Gastrocnemius medialis (tissue), 4 donors: ENCODE measurements around the gene CCDC93. TPM values are rescaled to one million over a fixed set of nuclear protein-coding genes. Genes with fewer than 3 reads are reported as not detected.

Experiments
- ATAC-seq, 2 donors: fragments of 150-250 bp; one replicate each; pipeline ENCODE4 v1.9.1; 2016
- DNase-seq, 2 donors: peaks; one replicate each; pipeline ENCODE4 v3.0.0-alpha.2; 2019
- H3K27ac ChIP-seq, 4 donors: fragments of 200-600 bp; sonication (generic); 1 replicate in 1 of 4; 2 replicates in 3 of 4; pipeline ENCODE4 v1.5.1; 2016 to 2018; ENCODE audit warnings: mild to moderate bottlenecking in 2 of 4, moderate library complexity in 1 of 4
- H3K27me3 ChIP-seq, 3 donors: fragments of 200-600 bp; sonication (generic) in 2 of 3; 1 replicate in 1 of 3; 2 replicates in 2 of 3; pipeline versions ENCODE4 v1.5.1 to v1.6.0; 2016 to 2019; ENCODE audit warnings: mild to moderate bottlenecking in 1 of 3, moderate library complexity in 1 of 3
- H3K36me3 ChIP-seq, 2 donors: fragments of 200-600 bp; sonication (generic) in 1 of 2; one replicate each; pipeline ENCODE4 v1.5.1; 2017 to 2018
- H3K4me1 ChIP-seq, 2 donors: fragments of 200-600 bp; sonication (generic) in 1 of 2; one replicate each; pipeline ENCODE4 v1.5.1; 2016 to 2017; ENCODE audit warnings: mild to moderate bottlenecking in 2 of 2
- H3K4me3 ChIP-seq, 4 donors: fragments of 200-600 bp; sonication (generic) in 3 of 4; 1 replicate in 1 of 4; 2 replicates in 3 of 4; pipeline ENCODE4 v1.5.1; 2016 to 2019; ENCODE audit warnings: mild to moderate bottlenecking in 2 of 4
- H3K9me3 ChIP-seq, 3 donors: fragments of 200-600 bp; sonication (generic) in 2 of 3; 1 replicate in 1 of 3; 2 replicates in 2 of 3; pipeline ENCODE4 v1.5.1; 2016 to 2019
- POLR2A ChIP-seq, 2 donors: fragments of 450-650 bp; IDR thresholded peaks; one replicate each; pipeline ENCODE4 v1.6.1; 2017; ENCODE audit warnings: antibody characterized with exemption in 2 of 2, mild to moderate bottlenecking in 2 of 2, moderate library complexity in 2 of 2
- in situ Hi-C, 4 donors: fragments of 200-750 bp; cut with MboI; loops; one replicate each; pipeline versions ENCODE4 v1.15.0 to v1.8.0; 2017; ENCODE audit warnings: low sequenced_read_pairs in 4 of 4
- intact Hi-C: fragments of 100-400 bp; cut with DNase I; formaldehyde crosslinking; loops from one replicate; pipeline ENCODE4 v1.15.1; 2023; ENCODE audit warnings: low total_unique reads
- total RNA-seq, 4 donors: library from RNA; depleted of rRNA; stranded (reverse); fragments of >200 nt; gene quantifications; one replicate each; pipeline versions ENCODE4 v1.1.0 to v1.2.3, GENCODE V29; 2016
- TF ChIP-seq, protein P1 (sequence below), 5 experiments: fragments of 450-650 bp in 3 of 5; fragments of 200-600 bp in 2 of 5; sonication (generic) in 2 of 5; IDR thresholded peaks in 4 of 5; conservative IDR thresholded peaks in 1 of 5; 1 replicate in 4 of 5; 2 replicates in 1 of 5; pipeline ENCODE4 v1.5.1; 2016 to 2019; ENCODE audit warnings: antibody characterized with exemption in 5 of 5, mild to moderate bottlenecking in 3 of 5, moderate library complexity in 3 of 5

The CCDC93 gene
- total RNA-seq, 4 donors from 2014 or later, result 9.6 to 13.6 (median 12.8) TPM

DNA sequence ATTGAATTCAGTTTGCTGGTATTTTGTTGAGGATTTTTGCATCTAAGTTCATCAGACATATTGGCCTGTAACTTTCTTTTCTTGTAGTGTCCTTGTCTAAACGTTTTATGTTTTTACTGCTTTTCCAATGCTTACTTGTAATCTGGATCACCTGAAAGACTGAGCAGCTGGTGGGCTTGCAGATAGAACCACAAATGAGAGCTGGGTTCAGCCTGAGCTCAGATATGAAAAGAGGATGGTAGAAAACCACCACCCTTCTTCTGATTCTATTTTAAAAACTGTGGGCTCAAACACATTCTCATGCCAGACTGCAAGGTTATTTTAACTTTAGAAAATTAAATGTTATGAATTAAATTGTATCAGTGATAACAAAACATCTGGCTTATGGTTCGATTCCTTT, 128.6 kb downstream of the CCDC93 start:
- in situ Hi-C loops (no loop called here), intact Hi-C loops (no loop called here)
- ATAC-seq, result no peak
- no peaks in the 10 kb centered on the region for H3K36me3 ChIP-seq
- TF ChIP-seq, protein P1, sequence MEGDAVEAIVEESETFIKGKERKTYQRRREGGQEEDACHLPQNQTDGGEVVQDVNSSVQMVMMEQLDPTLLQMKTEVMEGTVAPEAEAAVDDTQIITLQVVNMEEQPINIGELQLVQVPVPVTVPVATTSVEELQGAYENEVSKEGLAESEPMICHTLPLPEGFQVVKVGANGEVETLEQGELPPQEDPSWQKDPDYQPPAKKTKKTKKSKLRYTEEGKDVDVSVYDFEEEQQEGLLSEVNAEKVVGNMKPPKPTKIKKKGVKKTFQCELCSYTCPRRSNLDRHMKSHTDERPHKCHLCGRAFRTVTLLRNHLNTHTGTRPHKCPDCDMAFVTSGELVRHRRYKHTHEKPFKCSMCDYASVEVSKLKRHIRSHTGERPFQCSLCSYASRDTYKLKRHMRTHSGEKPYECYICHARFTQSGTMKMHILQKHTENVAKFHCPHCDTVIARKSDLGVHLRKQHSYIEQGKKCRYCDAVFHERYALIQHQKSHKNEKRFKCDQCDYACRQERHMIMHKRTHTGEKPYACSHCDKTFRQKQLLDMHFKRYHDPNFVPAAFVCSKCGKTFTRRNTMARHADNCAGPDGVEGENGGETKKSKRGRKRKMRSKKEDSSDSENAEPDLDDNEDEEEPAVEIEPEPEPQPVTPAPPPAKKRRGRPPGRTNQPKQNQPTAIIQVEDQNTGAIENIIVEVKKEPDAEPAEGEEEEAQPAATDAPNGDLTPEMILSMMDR (IDR thresholded peaks at IDR 0.05 in 4 of 5, conservative IDR thresholded peaks at IDR 0.05 in 1 of 5), result no peak
- no peak for TF ChIP-seq POLR2A (IDR thresholded peaks at IDR 0.05)
- H3K9me3 ChIP-seq, result no peaks in the 10 kb centered on the region
- H3K27ac ChIP-seq, result no peak overlapping the region
- DNase-seq, result no peak
- no peak overlapping the region for H3K4me3 ChIP-seq
- H3K4me1 ChIP-seq, result no peaks in the 10 kb centered on the region
- no peaks in the 10 kb centered on the region for H3K27me3 ChIP-seq

DNA sequence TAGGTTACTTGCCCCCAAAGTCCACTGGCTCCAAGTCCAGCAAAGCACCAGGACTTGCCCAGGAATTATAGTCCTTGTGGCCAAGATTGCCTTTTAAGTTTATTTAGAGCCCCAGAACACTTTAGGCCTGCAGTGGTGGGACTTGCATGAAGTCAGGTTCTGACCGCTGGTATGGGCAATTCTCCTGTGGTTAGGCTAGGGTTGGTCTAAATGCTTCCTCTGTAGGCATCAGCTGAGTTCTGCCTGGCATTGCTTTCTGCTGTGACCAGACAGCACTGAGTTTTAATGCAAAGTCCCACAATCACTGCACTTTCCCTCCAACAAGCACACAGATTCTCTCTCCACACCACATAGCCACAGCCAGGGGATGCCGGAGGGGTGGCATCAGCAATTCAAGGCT, 134.9 kb downstream of the CCDC93 start:
- H3K4me1 ChIP-seq, result no peaks in the 10 kb centered on the region
- in situ Hi-C loops (no loop called here), intact Hi-C loops (no loop called here)
- H3K27me3 ChIP-seq, result no peaks in the 10 kb centered on the region
- H3K4me3 ChIP-seq, result no peak overlapping the region
- no peaks in the 10 kb centered on the region for H3K36me3 ChIP-seq
- TF ChIP-seq, protein P1 (IDR thresholded peaks at IDR 0.05 in 4 of 5, conservative IDR thresholded peaks at IDR 0.05 in 1 of 5), result no peak
- TF ChIP-seq POLR2A (IDR thresholded peaks at IDR 0.05), result no peak
- no peak for ATAC-seq
- no peaks in the 10 kb centered on the region for H3K9me3 ChIP-seq
- no peak for DNase-seq
- H3K27ac ChIP-seq, result no peak overlapping the region

DNA sequence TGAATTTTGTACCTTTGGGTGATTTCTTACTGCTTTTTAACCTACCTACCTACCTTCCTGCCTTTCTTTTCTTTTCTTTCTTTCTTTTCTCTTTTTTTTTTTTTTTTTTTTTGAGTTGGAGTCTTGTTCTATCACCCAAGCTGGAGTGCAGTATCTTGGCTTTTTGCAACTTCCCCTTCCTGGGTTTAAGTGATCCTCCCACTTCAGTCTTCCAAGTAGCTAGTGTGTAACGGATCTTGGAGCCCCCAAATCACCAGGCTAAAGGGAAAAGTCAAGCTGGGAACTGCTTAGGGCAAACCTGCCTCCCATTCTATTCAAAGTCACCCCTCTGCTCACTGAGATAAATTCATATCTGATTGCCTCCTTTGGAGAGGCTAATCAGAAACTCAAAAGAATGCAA, 138.1 kb downstream of the CCDC93 start:
- no peaks in the 10 kb centered on the region for H3K9me3 ChIP-seq
- H3K4me1 ChIP-seq, result no peaks in the 10 kb centered on the region
- no peaks in the 10 kb centered on the region for H3K36me3 ChIP-seq
- no peak overlapping the region for H3K4me3 ChIP-seq
- no peak overlapping the region for H3K27ac ChIP-seq
- intact Hi-C loops (no loop called here), in situ Hi-C loops (no loop called here)
- TF ChIP-seq, protein P1 (IDR thresholded peaks at IDR 0.05 in 4 of 5, conservative IDR thresholded peaks at IDR 0.05 in 1 of 5), result no peak
- no peak for TF ChIP-seq POLR2A (IDR thresholded peaks at IDR 0.05)
- no peaks in the 10 kb centered on the region for H3K27me3 ChIP-seq
- DNase-seq (no peak), ATAC-seq (no peak)

Other genes starting within 250 kb of the CCDC93 start
- gene DDX18, start 199.4 kb downstream of the CCDC93 start, total RNA-seq, result 10 to 100 TPM; 21.8 to 37.1 (median 24.7) TPM
- 1 to 10 TPM; 4.4 to 5.6 (median 5.4) TPM for gene INSIG2, start 74.4 kb upstream of the CCDC93 start, total RNA-seq